ENCODE measurements around the gene MAPK6.

Gene MAPK6

DNA sequence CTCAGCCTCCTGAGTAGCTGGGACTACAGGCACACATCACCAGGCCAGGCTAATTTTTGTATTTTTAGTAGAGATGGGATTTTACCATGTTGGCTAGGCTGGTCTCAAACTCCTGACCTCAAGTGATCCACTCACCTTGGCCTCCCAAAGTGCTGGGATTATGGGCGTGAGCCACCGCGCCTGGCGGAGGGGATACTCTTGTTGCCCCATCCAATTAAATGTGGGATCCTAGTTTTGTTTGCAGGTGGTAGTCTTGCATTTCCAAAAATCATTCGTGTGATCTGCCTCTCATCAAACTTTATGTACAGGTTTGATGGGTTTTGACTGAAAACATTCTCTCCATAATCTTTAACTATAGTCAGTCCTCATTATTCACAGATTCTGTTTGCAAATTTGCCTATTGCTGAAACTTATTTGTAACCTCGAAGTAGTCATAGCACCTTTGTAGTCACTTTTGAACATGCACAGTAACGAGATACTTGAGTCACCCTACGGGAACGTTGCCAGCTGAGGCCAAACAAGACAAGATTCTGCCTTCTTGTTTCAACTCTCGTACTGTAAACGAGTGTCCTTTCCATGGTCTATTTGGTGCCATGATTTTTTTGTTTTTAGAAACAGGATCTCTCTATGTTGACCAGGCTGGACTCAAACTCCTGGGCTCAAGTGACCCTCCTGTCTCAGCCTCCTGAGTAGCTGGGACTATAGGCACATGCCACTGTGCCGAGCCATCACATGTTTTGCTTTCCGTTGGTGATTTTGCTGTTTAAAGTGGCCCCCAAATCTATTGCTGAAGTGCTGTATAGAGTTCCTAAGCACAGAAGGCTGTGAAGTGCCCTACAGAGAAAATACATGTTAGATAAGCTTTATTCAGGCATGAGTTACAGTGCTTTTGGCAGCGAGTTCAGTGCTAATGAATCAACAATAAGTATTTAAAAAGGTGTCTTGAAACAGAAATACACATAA lies 8.1 kb upstream of the MAPK6 start:
- peak; percentile 68 to 69 for DNase-seq (ENCODE audit: low read depth in 2 of 2)

DNA sequence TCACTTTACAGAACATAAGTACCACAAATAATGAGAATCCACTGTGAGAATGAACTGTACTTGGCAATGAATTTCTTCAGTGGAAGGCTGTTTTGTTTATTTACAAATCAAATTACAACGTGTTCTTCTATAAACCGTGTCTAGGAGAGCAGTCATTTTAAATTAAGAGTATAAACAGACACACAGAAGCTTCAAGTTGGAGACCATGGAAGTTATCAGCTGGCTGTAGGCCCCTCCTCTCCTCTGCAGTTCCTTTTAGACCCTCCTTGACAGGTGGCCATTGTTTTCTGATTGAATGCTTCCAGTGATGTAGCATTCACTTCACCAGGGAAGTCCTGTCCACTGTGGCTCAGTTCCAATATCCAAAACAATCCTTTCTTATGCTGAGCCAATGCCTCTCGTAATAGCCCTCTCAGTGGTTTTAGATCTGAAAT lies 7.3 kb upstream of the MAPK6 start:
- DNase-seq (ENCODE audit: low read depth in 2 of 2), result no peak

DNA sequence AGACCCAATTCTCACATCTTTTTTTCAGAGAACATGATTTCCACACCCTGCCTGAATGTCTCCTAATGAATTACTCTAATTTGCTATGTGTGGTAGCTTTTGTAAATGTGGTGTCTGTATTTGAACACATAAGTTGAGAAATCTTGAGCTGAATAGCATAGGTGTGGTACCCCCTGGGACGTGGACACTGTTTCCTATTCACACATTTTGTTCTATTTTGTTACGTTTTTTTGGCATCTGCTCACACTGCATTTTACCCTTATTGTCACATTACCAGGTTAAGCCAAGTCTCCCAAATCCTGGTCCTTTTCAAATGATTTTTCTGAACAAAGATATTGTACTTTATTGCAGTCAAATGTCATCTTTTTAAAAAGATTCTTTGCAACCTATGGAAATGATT lies 6.8 kb upstream of the MAPK6 start:
- DNase-seq (ENCODE audit: low read depth in 2 of 2), result no peak

DNA sequence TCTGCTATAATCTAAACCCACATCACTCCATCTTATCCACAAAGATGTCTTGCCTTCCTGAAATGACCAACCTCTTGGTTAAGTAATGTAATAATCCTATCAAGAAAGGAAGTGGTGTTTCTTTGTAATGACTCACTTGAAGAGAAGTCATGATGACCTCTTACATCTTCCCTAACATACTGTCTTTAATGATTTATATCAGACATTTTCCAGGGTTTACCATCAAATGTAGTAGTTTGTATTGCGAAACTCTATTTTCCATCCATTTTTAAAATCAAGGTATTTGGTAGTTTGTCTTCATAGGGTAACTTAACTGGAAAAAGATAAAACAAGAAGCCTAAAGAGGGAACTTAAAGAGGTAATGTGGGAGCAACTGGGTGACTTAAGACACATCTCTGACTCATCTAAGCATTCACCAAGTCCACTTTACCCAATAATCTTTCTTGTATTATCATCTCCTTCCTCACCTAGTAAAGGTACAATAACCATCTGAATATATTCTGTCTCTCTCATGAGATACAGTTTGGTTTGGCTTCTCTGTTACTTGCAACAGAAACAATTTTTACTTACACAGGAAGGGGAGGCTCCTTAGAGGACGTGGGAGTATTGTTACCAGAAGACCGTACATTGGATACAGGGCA lies 5.7 kb upstream of the MAPK6 start:
- DNase-seq (ENCODE audit: low read depth in 2 of 2), result no peak

DNA sequence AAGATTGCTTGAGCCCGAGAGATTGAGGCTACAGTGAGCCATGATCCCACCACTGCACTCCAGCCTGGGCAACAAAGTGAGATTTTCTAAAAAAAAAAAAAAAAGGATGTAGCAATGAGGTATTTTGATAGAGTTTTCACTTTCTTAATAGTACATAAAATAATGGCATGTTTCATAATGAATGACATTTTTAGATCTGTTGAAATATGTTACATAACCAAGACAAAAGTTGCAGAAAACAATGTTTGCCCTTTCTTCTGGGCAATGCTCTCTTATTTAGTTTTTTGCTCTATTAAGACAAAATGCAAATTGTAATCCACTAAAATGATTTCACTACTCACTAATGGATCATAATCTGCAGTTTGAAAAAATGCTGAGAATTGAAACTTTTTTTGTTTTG lies 4.4 kb upstream of the MAPK6 start:
- DNase-seq (ENCODE audit: low read depth in 2 of 2), result no peak

DNA sequence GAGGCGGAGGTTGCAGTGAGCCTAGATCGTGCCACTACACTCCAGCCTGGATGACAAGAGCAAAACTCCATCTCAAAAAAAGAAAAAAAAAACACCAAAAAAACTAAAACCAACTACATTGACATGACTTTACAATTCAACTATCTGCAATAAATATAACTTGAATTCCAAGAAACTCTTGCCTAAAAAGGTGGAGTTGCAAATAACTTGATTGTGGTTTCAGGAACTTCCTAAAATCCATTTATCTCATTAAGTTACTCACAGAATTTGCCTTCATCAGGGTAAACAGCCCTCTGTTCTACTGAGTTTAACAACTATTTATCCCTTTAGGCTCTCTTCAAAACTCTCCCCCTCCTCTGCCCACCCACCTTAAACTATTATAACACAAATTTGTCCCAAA lies 2.7 kb upstream of the MAPK6 start:
- no peak for DNase-seq (ENCODE audit: low read depth in 2 of 2)

DNA sequence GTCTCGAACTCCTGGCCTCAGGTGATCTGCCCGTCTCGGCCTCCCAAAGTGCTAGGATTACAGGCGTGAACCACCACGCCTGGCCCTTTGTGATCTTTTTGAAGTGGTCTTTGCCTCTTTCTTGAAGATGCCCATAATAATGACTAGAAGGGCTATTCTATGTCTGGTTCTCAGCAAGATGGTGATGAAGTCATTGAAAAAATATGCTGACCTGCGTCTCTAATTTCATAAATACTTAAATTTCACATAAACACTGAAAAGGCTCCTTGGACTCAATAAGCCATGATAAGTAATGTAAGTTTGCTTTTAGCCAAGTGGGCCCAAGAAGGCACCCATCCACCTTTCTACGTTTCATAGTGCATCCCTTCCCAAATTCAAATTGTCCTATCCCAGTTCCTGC lies 775 bp upstream of the MAPK6 start:
- DNase-seq (ENCODE audit: low read depth in 2 of 2), result no peak

DNA sequence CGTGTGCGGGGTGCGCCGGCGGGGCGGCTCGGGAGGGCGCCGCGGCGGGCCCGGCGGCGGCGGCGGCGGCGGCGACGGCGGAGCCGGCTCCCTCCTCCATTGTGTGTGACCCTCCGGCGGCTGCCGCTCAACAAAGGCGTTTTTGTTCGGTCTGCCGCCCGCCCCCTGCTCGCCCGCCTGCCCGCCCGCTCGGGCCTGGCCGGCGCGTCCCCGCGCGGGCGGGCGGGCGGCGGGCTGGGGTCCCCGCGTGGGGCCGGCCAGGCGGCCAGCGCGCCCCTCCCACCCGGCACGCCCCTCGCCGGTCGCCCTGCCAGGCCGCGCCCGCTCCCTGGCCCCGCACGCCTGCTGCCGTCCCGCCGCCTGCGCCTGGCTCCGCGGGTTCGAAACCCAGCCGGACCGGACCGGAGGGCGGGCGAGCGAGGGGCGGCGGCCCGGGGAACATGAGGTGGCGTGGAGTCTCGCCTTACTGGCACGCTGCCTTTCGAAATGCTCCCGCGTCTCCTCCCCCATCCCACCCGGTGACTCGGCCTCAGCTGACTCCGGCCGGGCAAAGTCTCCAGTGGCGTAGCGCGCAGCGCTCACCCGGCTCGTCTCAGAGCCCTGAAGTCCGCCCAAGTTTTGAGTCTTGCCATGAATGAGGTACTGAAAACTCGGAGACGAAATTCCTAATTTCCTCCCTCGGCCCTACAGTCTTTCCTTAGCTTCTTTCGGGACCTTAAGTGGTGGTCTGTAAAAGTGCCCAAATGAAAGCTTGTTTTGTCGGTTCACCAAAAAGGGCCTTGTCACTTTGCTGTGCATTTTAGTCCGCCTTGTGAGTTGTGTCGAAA lies 588 bp downstream of the MAPK6 start:
- peak; percentile 53 to 64 for DNase-seq (ENCODE audit: low read depth in 2 of 2)

DNA sequence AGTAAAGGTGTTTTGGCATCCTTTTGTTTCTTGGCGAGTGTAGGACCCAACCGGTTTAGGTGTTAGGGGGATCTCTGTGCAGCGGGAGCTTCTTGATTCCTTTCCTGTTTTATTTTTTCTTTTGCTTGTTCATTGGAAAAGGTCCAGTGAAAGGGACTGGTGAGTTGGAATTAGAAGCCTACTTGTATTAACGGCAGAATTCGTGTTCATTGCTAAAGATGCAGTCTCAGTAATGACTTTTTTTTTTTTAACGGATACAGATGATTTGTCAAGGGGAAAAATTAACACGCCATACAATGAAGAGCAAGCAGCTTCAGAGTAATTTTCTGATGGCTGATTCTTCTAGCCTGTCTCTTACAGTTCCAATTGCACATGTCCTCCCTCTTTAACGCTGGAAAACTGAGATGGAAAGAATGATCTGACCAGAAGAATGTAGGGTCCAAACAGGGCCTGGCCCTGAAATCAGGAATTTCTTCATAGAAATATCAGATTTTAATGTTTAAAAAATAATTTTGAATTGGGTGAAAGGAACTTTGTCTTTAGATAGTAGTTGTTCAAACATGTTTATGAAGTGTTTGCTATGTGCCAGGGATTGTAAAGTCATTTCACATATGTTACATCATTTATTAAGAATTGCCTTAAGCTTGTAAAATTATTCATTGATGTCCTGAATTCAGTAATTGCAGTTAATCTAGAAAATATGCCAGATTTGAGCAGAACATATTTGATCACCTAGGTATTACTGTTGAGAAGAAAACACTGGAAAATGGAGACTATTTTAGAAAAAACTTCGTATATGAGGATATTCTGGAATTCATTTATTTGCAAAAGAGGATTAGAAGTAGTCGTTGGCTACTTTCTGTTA lies 1.4 kb downstream of the MAPK6 start:
- DNase-seq (ENCODE audit: low read depth in 2 of 2), result no peak

DNA sequence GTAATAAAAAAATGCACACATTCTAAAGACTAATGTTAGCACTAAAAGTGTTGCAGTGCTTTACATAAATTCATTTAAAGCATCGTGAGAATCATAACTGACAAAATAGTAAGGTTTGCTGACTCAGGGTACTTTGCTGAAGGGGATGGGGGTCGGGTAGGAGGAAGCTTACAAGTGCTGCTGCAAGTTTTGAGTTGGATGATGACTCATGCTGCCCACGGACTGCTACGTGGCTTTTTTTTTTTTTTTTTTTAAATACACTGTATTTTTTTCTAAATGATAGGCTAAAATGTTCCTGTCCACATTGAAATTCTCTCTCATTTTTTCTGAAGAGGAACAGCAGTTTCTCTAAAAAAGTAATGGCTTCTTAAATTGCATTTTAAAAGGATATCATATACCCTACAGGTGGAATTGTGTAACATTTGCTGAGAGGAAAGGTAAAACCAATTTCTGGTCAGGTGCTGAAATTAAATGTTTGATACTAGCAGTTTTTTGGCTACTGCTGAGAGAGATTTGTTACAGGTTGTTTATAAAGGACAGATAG lies 2.2 kb downstream of the MAPK6 start:
- DNase-seq (ENCODE audit: low read depth in 2 of 2), result peak; percentile 59

DNA sequence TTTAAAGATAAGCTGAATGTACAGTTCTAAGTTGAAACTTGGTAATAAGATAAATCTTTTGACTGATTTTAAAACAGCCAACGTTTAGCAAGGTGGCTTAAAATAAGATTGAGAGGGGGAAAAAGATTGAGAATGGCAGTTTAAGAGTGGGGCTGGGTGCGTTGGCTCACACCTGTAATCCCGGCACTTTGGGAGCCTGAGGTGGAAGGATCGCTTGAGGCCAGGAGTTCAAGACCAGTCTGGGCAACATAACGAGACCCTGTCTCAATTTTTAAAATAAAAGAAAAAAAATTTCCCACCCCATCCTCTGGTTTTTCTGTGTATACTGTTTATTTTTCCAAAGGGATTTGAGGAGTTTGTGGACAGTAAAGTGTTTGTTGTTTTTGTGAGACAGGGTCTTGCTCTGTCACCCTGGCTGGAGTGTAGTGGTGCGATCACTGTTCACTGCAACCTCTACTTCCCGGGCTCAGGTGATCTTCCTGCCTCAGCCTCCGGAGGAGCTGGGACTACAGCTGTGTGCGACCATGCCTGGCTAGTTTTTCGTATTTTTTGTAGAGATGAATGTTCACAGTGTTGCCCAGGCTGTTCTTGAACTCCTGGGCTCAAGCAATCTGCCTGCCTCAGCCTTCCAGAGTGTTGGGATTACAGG lies 3.0 kb downstream of the MAPK6 start:
- no peak for DNase-seq (ENCODE audit: low read depth in 2 of 2)

DNA sequence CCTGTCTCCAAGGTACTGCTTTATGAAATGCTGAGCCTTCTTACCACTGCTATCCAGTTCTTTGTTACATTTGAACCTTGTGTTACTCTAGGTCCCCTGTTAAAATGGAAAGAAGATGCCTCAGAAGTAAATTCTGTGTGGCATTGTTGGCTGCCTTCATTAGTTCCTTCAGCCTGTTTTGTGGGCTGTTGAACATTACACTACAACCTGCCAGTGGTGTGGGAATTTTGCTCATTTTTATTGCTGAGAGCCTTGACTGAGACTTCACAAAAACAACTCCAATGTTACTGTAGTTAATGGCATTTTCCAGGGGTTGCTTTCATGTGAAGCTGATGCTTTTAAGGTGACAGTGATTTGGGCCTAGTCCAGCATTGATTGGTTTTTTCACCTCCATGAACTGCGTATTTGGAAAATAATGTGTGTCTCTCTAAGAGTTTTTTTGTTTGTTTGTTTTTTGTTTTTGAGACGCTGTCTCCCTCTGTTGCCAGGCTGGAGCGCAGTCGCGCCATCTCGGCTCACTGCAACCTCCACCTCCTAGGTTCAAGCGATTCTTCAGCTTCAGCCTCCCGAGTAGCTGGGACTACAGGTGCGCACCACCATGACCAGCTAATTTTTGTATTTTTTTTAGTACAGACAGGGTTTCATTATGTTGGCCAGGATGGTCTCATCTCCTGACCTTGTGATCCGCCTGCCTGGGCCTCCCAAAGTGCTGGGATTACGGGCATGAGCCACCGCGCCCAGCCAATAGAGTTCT lies 4.3 kb downstream of the MAPK6 start:
- no peak for DNase-seq (ENCODE audit: low read depth in 2 of 2)

DNA sequence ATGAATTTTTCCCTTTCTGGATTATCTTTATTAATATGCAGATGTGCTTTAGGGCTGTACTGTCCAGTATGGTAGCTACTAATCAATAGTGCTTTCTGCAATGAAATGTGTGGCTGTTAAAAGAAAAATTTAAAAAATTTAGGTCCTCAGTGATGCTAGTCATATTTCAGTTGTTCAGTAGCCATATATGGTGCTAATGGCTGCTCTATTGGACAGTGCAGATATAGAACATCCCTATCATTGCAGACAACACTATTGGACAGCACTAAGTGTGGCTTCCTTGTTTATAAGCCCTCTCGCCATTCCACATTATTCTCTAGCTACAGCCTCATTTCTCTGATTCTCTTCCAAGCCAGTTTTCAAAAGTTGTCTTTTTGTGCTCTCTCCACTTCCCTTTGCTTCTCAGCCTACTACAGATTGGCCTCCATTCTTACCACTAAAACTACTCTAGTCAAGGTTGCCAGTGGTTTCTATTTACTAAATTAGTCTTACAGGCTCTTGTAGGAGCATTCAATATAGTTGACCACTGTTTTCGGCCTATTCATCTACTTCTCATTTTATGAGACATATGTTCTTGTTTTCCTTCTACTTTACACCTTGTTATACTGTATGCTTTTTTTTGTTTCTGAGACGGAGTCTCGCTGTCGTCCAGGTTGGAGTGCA lies 9.5 kb downstream of the MAPK6 start:
- no peak for DNase-seq (ENCODE audit: low read depth in 2 of 2)

DNA sequence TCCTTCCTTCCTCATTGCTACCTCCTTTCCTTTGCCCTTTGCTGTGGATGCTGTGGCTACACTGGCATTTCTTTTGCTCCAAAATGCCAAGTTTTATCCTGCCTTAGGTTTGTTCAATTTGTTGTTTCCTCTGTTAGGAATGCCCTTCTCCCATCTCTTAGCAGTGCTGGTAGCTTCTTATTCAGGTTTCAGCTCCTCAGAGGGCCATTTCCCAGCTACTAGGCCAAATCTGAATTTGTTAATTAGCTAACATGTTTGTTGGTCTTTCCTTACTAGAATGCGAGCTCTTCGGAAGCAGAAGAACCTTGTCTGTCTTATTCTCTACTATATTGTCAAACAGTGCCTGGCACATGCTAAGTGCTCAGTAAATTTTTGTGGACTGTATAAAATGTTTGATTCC lies 11.0 kb downstream of the MAPK6 start:
- no peak for DNase-seq (ENCODE audit: low read depth in 2 of 2)

DNA sequence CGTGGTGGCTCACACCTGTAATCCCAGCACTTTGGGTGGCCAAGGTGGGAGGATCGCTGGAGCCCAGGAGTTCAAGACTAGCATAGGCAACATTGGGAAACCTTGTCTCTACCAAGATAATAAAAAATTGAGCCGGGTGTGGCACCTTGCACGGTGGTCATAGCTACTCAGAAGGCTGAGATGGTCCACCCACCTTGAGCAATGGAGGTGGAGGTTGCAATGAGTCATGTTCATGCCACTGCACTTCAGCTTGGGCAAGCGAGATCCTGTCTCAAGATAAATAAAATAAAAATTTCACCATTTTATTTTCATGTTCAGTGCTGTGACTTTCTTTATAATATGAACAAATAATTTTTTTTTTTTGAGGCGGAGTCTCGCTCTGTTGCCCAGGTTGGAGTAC lies 12.5 kb downstream of the MAPK6 start:
- no peak for DNase-seq (ENCODE audit: low read depth in 2 of 2)

DNA sequence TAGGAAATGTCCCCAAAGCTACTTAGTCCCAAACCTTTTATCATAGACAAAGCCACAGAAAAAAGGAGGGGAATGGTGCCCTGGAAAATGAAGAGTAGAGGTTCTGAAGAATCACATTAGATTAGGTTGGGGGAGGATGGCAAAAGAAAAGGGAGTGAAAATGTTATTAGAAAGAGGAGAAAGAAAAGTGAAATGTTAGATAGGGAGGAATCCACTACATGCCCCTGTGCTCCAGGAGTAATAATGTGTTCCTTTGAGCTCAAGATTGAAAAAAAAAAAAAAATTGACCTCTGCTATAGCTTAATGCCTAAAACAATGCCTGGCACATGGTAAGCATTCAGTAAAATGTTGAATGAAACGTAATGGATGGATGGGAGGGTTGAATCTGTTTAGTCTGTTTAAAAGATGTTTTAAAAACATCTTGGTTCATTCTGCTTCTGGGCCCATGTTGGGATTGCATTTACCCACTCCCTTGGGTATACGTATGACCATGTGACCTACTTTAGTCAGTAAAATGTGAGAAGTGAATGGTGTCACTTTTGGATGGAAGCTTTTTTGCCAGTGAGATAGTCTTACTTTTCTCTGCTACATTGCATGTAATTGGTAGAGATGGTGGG lies 19.0 kb downstream of the MAPK6 start:
- no peak for DNase-seq (ENCODE audit: low read depth in 2 of 2)

DNA sequence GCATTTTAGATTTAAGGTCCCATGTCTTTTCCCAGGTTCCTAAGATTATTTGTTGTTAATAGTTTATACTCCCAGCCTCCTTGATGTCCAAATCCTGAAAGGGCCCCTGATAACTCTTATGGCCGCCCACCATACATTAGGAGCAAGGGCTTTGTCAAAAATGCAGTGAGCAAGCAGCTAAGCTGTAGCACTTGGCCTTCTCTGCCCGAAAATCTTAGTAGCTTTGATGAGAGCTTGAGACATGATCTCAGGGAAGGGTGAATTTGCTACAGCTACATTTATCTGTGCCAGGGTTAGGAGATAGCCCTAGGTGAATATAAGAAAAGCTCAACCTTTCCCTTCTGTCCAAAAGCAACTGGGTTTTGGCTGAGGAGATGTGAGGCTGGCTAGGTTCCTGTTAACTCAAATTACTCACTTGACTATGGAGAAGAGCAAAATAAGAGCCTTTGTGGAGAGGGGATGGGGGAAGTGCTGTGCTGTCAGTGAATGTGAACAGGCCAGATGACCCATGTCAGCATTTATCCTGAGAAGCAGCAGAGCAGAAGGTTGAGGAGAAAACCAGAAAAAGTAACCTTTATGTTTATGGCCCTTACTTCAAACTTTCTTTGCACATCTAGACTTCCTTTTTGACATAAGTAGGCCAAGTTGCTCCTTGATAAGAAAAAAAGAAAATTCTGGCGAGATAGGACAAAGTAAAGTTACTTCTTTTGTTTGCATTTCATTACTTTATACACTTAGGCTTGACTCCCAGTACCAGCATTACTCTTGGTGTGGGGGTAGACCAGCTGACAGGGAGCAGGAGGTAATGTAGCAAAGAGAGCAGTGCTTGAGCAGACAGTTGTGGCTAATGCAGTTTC lies 21.1 kb downstream of the MAPK6 start:
- DNase-seq (ENCODE audit: low read depth in 2 of 2), result no peak
